NCI-H774 (cell line): ENCODE data around the gene CD8B2.
"Not testable (repeated sequence)": the region's sequence is repeated elsewhere in the genome, so short reads cannot be mapped to it uniquely, and the experiment has no call there.

Source experiments
- DNase-seq: peaks from one replicate; lab custom pipeline; 2025; lab: John Stamatoyannopoulos, UW

Gene CD8B2

DNA sequence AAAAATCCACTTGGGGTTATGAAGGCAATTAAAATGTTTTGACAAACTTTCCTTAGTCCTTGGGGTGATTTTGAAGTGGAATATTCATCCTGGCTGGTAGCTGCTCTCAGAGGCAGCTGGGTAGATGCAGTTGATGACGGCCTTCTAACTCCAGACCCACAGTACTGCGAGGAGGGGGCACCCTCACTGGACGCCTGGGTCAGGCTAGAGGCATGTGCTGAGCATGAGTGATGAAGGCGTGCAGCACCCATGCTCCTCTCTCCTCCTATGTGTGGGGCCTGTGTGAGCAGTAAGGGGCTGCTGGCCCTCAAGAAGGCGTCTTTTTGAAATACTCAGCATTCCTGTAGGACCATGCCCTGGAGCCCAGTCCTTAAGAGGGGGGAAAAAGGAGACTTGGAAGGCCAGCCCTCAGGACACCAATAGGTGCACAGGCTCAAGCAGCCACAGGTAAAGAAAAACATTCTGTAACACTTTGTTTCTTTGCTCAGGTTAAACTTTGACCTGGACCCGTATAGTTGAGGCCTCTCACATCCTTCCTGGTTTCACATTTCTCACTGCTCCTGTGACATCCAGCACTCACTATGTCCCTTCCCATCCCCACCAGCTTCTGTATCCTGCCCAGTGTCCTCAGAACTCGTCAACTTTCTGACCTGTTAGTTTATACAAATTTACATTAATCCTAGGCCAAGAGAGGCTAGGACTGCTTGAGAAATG, 64.4 kb downstream of the CD8B2 start:
- DNase-seq: no peak

- no peak for DNase-seq
Observed at GRCh38 chr2:106552921-106553320, 65.8 kb downstream of the CD8B2 start.

- DNase-seq: no peak
Observed at GRCh38 chr2:106553321-106553720, 66.2 kb downstream of the CD8B2 start.

- no peak for DNase-seq
Observed at GRCh38 chr2:106554411-106554810, 67.2 kb downstream of the CD8B2 start.

DNA sequence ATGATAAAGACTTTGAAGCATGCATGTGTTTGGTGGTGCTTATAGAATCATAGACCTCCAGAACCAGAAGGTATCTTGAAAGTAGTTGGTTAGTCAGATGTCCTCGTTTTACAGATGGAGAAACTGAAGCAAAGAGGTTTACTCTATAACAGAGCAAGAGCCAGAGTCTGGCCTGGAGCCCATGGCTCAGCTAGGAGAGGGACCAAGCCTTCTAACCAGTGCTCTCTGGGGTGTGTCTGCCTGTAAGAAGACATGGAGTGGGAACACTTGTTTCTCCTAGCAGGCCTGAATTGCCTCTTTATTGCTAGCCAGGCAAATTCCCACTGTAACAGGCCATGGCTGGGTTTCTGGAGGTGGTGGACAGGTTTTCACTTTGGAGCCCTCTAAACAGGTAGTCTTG, 67.9 kb downstream of the CD8B2 start:
- DNase-seq: no peak

DNA sequence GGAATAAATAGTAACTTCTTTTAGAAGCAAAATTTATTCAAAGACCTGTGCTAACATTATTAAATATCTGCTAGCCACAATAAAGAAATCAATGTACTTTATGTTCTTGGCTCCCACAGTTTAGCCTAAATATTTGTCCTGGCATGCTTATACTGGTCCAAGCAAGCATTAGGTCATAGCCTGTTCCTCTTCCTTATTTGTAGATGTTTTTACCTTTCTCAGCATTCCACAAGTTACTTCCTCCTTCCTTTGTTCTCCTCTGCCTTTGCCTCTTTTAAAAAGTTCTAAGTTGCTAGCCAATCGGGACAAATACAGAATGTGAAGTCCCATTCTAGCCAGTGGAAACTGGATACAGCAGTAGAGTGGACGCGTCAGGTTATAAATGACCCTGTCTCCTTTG, 72.6 kb downstream of the CD8B2 start:
- not testable (repeated sequence) for DNase-seq

DNA sequence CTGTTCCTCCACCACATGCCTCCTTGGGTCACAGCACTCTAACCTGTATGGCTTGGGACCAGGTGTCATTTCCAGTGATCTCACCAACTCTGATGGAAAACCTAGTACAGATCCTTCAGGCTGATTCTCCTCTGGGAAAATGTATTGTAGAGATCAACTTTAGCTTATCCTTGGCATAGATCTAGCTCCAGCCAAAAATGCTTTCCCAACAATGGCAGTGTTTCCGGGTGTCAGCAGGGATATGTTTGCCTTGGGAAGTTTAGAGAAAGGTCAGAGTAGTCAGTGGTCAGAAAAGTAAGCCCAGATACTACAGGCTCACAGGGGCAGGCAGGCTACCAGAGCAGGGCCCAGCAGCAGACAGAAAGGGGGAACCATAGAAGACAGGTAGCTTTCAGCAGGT, 73.6 kb downstream of the CD8B2 start:
- DNase-seq: no peak

- DNase-seq: peak; percentile 20
Observed at GRCh38 chr2:106561356-106561755, 74.2 kb downstream of the CD8B2 start.

DNA sequence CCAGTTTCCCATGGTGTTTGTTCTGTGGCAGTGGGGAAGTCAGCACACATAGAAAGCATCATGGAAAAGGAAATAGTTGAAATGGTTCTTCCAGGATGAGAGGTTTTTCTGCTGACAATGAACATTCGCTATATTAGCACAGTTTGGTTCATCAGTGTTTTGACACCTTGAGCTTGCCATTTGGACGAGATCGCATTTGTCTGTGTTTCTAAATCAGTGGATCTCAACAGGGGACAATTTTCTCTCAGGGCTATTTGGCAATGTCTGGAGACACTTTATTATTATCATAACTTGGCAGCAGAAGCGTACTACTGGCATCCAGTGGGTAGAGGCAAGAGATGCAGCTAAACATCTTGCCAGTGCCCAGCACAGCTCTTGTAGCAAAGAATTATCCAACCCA, 74.6 kb downstream of the CD8B2 start:
- DNase-seq: no peak

- no peak for DNase-seq
Observed at GRCh38 chr2:106562268-106563186, 75.4 kb downstream of the CD8B2 start.

- no peak for DNase-seq
Observed at GRCh38 chr2:106563195-106563594, 76.0 kb downstream of the CD8B2 start.

DNA sequence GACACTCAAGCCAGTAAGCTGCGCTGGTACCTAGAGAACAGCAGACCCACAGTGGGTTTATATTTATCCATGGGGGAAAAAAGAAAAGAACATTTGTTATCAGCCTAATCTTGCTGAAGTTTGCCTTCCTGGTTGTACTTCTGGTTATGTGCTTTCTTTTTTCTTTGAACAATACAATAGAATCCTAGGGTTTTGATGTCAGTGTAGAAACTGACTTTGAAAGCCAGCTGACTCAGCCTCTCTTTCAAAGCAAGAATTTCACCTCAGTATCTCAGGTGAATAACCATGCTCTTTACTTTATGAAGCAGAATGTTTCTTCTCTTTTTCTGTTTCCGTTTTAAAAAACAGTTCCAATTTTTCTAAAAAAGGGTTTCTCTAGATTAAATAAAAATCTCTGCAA, 78.4 kb downstream of the CD8B2 start:
- no peak for DNase-seq

DNA sequence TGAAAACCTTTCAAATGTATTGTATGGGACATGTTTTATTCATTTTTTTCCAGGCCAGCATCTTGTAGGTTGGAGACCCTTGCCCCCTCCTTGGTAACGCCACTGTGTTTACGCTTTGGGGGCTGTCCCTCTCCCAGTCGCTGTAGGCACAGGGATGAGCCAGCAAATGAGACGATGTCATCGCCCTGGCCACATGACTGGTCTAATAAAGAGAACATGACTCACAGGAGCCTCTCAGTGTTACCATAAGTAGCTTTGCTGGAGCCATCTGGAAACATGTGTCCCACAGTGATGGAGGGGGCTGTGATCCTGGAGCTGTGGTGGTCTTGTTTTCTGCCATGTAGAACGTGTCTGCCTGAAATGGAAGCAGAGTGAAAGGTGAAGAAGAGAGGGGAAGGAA, 78.9 kb downstream of the CD8B2 start:
- no peak for DNase-seq

GRCh38 chr2:106566484-106566883, 79.3 kb downstream of the CD8B2 start:
- DNase-seq: not testable (repeated sequence)

GRCh38 chr2:106570316-106570715, 83.2 kb downstream of the CD8B2 start:
- DNase-seq: no peak
